Superior temporal gyrus (tissue), 1 donor: ENCODE data around the gene FGF11.
"Not testable (repeated sequence)": the region's sequence is repeated elsewhere in the genome, so short reads cannot be mapped to it uniquely, and the experiment has no call there.

Source experiments
- DNase-seq: peaks from one replicate; pipeline ENCODE4 v3.0.0-alpha.2; 2016; ENCODE audit errors: extremely low spot score

Gene FGF11

DNA sequence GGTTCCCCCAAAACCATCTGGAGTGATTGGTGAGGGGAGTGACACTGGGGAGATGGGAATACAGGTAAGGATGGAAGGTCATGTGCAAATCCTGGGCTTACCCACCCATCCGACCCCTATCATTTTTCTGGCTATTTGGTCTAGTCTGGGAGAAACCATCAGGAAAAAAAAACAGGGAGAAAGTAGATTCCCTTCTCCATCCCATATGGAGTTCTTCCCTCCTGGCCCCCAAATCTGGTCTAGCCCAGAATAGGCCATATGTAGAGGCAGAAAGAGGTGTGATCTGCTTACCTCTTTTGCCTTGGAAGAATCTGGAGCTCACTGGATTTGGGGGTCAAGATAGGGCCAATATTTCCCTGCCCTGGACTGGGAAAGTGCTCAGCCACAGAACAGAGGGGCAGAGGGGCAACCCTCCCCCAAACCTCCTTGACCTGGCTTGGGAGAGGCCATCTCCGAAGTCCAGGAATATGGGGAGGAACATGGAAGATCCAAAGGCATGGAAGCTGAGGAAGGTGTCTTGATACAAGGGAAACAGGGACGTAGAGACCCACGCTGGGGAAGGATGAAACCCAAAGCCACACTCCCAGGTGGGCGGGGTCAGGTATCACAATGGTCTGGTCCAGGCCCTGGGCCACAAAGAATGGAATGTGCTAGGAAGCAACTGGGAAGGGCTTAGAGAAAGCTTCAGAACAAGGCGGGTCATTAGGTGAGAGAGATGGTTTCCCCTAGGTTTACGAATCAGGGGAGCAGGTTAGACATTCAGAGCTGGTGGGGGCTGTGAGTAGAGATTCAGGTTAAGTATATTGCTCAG, 21.7 kb downstream of the FGF11 start:
- no peak for DNase-seq

GRCh38 chr17:7462474-7463371, 23.4 kb downstream of the FGF11 start:
- no peak for DNase-seq

DNA sequence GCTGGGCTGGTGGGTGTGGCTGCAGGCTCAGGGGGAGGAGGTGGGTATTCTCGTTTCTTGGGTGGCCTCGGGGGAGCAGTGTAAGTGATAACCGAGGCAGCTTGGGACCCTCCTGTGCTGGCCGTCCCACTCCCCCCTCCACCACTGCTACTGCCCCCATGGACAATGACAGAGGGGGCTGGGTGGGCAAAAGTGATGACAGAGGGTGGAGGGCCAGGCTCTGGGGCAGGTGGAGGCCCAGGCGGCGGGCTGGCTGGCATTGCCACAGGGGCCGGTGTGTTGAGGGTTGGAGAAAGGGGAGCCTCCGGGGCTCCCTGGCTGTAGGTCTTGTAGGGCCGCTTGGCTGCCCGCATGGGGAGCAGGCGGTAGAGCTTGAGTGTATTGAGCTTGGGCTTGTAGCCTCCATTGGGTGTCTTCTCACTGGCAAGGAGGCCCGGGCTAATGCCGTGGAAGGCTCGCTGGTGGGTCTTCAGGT, 24.1 kb downstream of the FGF11 start:
- no peak for DNase-seq

DNA sequence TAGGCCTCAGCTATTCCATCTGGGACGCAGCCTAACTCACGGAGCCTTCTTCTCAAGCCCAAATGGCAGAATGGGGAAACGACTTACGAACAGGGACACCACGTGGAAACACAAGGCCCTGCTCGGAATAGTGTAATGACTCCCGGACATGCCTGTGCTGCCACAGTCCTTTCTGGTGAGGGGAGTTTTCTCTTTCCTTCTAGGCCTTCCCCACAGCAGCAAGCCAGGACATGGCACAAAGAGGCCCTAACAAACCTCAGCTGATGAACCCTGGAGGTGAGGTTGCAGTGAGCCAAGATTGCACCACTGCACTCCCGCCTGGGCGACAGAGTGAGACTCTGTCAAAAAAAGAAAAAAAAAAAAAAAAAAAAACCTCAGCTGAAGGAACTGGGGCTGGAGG, 24.8 kb downstream of the FGF11 start:
- DNase-seq, result no peak

GRCh38 chr17:7465597-7466275, 26.4 kb downstream of the FGF11 start:
- no peak for DNase-seq

- no peak for DNase-seq
These were observed 27.0 kb downstream of the FGF11 start for GRCh38 chr17:7466318-7466638.

- no peak for DNase-seq
These were observed 27.5 kb downstream of the FGF11 start for GRCh38 chr17:7466639-7467341.

DNA sequence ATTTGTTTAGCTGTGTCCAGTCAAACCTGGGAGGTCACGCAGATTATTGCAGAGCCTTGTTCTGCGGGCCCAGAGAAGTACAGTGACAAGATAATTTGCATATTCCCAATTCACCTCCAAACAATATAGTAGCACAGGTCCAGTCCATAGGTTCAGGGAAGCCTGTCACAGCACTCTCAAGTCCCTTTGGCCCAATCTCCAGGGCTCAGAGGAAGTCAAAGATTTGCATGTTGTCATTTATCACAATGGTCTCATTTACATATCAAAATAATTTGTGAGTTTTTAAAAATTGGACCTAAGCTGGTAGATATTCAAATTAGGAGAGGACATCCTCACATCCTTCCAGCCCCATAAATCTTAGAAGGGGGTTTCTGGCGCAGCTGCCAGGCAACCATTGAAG, 28.2 kb downstream of the FGF11 start:
- no peak for DNase-seq

GRCh38 chr17:7468290-7468689, 29.0 kb downstream of the FGF11 start:
- no peak for DNase-seq

GRCh38 chr17:7468804-7469389, 29.6 kb downstream of the FGF11 start:
- DNase-seq, result no peak

DNA sequence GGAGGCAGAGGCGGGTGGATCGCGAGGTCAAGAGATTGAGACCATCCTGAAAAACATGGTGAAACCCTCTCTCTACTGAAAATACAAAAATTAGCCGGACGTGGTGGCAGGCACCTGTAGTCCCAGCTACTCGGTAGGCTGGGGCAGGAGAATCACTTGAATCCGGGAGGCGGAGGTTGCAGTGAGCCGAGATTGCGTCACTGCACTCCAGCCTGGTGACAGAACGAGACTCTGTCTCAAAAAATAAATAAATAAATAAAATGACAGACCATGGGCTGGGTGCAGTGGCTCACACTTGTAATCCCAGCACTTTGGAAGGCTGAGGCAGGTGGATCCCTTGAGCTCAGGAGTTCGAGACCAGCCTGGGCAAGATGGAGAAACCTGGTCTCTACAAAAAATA, 30.5 kb downstream of the FGF11 start:
- not testable (repeated sequence) for DNase-seq

GRCh38 chr17:7470457-7470973, 31.2 kb downstream of the FGF11 start:
- DNase-seq, result not testable (repeated sequence)

- DNase-seq, result no peak
These were observed 32.4 kb downstream of the FGF11 start for GRCh38 chr17:7471729-7472128.

GRCh38 chr17:7474767-7475166, 35.5 kb downstream of the FGF11 start:
- DNase-seq, result not testable (repeated sequence)

DNA sequence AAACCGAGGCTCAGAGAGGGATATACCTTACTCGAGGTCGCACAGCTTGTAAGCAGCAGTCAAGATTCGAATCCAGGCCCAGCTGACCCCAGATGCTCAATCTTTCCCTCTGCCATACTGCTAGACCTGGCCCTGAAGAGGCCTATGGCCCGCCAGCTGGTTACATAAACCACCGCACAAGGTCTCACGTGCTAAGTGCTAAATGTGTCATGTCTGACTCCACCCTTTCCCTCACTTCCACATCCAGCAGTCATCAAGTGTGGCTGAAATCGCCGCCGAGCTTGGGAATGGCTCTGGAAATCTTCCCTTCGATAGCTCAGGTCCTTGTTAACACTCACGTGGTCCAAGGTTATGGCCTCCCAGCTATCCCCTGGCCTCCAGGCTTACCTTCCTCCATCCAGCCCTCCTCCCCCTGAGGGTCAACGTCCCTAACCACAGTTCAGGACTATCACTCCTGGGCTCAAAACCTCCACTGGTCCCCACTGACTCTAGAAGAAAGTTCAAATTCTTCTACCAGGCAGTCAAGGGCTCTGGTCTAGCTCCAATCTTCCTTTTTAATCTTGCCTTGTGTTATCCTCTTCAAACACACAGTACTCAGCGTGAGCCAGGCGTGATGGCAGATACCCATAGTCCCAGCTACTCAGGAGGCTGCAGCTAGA, 36.6 kb downstream of the FGF11 start:
- DNase-seq, result no peak

DNA sequence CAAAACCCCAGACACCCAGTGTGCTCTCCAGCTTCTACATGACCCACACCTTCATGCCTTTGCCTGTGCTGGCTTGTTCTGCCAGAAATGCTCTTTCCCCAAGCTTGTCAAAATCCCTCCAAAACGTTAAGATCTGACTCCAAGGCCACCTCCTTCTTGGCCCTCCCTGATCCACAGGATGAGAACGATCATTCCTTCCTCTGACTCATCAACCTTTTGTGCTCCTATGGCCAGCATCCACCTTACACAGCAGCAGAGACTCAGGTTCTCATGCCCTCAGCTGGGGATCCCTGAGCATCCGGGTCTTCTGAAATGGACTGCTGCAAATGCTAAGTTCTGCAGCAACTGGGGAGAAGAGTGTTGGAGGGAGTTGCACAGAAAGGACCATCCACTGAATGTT, 37.2 kb downstream of the FGF11 start:
- no peak for DNase-seq

- DNase-seq, result no peak
These were observed 37.6 kb downstream of the FGF11 start for GRCh38 chr17:7476951-7477350.

GRCh38 chr17:7477392-7478275, 38.3 kb downstream of the FGF11 start:
- no peak for DNase-seq
